GM23248 (cell line): Measurements from ENCODE around the gene SH3RF3.

ENCODE experiments used
- EZH2 ChIP-seq: fragments of 200-600 bp; sonication (generic); IDR thresholded peaks from 2 replicates; pipeline ENCODE4 v1.6.1; 2018; ENCODE audit warnings: antibody characterized with exemption, mild to moderate bottlenecking; ENCODE audit not compliant: insufficient read depth, poor library complexity, severe bottlenecking
- EZH2phosphoT487 ChIP-seq: fragments of 200-600 bp; sonication (generic); IDR thresholded peaks from 2 replicates; pipeline ENCODE4 v1.6.1; 2018; ENCODE audit warnings: antibody characterized with exemption, moderate library complexity, mild to moderate bottlenecking, low read depth; ENCODE audit not compliant: insufficient read depth

- TF ChIP-seq EZH2phosphoT487 = no peak
- no peak for TF ChIP-seq EZH2
Observed at GRCh38 chr2:109493176-109493935, 364.4 kb downstream of the SH3RF3 start.
